ENCODE measurements around the gene RBM33.
"Not testable (repeated sequence)": the region's sequence is repeated elsewhere in the genome, so short reads cannot be mapped to it uniquely, and the experiment has no call there.

Gene RBM33

DNA sequence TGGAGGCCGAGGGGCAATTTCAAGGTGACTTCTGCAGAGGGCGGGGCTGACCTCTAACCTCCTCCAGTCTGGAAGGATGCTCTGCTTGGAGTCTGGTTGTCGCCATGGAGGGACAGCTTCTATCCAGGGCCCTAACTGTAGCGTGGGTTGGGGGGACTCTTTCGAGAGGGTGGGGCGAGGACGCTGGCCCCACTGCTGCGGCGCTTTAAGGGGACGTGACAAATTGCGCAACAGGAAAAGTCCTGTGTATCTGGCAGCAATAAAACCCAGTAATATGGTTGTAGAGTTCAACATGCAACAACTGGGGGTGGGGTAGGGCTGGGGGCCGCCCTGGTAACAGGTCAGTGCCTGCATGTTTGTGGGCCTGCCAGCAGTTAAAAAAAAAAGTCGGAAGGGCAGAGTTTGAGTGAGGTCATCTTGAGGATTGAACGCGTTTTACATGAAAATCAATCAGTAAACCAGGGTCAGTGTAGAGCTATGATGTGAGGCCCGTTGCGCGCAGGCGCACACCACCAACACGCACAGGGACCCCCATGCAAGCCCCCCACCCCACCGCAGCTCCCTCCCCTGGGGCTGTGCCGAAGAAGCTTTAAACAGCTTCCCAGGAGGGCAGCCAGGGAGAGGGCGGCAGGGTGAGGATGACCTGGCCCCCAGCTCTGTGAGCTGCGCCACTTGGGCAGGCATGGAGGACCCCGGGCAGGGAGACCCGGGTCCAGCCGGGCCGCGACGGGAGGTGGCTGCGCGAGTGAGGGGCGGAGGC lies 163.5 kb downstream of the RBM33 start:
- no peak for DNase-seq (ENCODE audit: low read depth, low spot score)

DNA sequence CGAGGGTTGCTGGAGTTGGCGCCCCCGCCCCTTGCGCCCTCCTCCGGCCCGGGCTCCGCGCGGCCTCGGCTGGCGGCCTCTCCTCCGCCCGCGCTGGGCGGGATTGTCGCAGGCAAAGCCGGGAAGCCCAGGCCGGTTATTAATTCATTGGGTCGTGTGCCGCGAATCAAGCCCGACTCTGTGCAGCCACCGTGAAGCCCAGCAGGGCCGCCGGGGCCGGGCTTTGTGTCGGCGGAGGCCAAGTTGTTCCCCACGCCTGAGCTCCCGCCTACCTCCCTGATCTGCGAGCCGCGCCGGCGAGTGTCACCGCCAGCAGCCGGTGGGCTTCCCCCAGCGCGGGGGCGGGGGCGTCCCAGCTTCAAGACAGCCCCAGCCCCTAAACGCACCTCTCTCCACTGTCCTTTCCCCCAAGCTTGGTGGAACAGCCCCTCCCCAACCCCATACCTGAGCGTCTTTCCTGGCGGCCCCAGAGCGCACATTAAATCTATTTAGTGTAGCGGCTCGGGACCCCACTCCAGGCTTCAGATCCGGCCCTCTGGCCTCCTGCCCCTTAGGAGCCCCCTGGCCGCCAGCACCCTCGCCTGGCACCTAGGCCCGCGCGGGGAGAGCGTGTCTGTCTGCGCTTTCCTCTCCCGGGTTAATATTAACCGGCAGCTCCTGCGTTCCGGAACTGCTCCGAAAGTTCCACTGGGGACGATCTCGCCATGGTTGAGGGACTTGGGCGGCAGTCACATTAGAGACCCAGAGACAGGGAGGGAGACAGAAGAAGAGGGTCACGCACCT lies 164.3 kb downstream of the RBM33 start:
- DNase-seq (ENCODE audit: low read depth, low spot score): no peak

DNA sequence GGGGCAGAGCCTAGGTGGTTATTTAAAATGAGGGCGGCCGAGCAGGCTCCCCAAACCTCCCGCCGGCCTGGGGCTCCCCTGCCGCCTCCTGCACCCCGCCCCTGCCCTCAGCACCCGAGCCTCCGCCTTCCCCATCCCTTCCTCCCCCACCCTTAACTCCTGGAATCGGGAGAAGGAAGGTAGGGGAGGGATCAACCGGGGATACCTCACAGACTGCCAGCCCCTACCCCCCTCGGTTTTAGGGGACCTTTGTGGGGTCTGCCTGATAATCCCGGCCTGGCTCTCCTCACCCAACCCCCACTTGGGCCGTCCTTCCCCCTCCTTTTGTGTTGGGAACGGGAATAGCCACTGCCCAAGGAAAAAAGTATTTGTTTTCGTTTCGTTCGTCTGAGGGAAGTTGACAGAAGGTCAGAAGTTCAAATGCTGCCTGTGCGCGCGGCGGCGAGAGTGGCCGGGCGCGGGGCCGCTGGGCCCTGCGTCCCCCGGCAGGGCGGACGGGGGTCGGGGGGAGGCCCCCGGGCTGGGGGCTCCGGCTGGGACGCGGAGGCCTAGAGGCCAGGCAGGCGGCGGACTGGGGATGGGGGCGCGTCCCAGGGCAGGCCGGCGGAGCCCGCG lies 165.0 kb downstream of the RBM33 start:
- DNase-seq (ENCODE audit: low read depth, low spot score): no peak

DNA sequence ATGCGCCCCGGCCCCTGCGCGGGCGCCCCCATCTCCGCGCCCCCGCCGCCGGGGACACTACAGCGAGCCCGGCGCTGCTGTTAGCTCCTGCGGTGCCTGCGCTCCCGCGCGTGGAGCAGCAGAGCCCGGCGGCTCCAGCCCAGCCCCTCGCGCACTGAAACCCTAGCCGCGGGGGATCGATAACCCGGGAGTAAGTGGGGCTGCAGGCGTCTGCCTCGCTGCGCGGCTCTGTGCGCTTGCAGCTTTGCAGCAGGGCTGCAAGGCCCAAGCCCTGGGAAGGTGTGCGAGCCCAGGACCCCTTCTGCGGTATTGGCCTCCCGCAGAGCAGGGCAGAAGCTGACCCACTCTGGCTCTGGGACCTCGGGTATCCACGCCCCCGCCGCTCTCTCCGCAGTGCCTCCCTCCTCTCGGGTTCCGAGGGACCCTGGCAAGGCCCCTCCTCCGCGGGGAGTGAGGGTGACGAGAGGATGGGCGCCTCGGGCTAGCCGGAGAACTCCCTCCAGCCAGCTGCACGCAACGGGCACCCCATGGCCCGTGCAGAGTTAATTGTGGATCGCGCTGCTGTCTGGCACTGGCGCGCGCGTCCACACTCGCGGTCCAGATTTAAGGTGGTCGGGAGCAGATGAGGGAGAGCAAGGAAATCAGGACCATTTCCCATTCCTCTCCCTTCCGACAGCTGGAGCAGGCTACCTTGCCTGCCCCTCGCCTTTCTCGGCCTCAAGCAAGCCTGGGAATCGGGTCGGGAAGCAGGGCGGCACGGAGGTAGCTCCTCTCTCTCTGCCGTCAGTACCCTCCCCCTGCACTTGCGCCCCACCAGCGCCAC lies 165.7 kb downstream of the RBM33 start:
- DNase-seq (ENCODE audit: low read depth, low spot score): no peak

DNA sequence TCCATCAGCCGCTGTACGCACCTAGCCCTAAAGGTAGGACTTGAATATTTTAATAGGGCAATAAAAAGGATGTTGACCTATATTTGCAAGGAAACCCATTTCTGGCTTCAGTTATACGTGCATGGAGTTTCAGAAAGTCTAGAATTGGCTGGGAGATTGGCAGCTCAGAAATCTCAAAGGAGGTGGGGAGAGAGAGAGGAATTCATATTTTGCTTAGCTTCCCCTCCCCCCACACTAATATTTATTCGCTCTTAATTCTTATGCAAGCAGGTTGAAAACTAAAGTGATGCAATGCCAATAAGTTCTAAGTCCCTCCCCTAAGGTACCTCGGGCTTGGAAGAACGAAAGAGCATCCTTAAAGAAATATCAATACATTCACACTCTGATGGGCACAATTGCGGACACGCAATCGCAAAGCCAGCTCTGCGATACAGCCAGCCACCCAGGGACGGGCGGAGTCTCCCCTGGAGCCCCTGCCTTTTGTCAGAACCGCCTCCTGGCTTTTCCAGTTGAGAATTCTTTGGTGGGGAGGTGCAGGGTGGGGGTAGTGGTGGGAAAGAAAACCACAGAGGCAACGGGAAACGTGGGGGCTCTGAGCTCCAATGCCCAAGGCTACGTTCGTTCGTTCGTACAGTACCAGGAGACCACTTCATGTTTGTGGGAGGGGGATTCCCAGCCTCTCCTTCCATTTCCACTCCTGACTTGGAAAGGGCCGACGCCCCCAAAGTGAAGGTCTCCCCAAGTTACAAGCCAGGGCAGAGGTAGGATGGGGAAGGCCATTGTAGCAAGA lies 166.5 kb downstream of the RBM33 start:
- DNase-seq (ENCODE audit: low read depth, low spot score): no peak

DNA sequence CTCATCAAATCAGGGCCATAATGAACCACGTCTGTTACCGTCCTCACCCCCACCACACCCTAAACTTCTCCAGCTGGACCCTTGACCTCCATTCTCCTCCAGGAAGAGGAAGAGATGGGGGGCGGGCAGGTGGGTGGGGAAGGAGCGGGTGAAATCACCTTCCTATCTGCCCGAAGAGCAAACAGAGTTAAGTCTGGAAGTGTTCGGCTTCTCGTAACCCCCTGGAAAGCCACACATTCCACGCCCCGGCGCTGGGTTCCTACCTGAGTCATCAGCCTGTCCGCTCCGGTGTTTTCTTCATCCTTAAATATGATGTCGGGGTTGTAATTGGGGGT lies 167.1 kb downstream of the RBM33 start:
- DNase-seq (ENCODE audit: low read depth, low spot score): no peak

DNA sequence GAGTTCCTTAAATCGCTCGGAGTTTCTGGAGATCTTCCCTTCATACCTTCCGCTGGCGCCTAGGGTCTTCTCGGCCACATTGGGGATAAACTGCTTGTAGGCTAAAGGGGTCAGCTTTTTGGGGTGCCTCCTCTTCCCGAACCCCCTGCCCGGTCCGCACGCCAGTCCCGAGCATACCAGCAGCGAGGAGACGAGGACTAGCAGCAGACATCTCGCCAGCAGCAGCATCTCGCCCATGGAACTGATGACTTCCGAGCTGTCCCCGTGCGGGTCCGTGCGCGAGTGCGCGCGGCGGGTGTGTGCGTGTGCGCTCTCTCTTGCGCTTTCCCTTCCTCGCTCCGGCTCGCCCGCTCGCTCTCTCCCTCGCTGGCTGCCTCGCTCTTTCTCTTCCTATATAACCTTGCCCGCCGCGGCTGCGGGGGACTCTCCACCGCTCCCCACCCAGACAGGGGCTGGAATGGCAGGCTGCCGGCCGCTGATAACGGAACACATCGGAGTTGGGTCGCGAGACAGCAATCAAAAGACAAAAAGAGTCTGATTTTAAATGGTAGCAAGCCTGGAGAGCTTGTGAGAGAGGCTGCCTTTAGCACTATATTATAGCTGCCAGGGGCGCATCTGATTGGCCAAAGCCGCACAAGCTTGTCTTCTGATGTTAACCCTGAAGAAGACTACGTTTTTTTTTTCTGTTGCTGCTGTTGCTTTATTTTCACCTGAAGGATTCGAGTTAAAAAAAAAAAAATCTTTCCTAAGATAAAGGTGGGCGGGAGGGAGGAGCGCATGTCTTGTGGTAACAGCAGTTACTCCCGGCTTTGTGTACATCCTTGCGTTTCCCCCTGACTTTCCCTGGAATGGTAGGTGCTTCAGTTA lies 167.7 kb downstream of the RBM33 start, which contains the start of gene SHH:
Gene SHH (minus strand): TSS at position 569 of the 867 bp plus-strand sequence. CDS start 341 bp downstream, at position 228.
- DNase-seq (ENCODE audit: low read depth, low spot score): no peak

DNA sequence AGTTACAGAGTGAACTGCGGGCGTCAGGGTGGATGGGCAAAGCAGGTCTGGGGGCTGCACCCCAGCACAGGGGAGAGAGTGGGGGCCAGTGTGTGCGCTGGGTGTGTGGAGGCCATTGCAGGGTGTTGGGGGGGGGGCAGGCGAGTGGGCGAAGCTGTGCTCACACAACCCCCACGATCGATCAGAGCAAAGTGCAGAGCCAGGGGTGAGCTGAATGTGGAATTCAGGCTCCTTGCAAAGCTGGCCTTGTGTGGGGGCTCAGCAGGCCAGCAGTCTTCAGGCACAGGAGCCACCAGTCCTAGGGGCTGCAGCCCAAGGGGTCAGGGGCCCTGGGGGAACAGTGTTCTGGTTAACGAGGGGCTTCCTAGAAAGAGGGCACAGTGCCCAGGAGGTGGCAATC lies 168.7 kb downstream of the RBM33 start:
- no peak for DNase-seq (ENCODE audit: low read depth, low spot score)

DNA sequence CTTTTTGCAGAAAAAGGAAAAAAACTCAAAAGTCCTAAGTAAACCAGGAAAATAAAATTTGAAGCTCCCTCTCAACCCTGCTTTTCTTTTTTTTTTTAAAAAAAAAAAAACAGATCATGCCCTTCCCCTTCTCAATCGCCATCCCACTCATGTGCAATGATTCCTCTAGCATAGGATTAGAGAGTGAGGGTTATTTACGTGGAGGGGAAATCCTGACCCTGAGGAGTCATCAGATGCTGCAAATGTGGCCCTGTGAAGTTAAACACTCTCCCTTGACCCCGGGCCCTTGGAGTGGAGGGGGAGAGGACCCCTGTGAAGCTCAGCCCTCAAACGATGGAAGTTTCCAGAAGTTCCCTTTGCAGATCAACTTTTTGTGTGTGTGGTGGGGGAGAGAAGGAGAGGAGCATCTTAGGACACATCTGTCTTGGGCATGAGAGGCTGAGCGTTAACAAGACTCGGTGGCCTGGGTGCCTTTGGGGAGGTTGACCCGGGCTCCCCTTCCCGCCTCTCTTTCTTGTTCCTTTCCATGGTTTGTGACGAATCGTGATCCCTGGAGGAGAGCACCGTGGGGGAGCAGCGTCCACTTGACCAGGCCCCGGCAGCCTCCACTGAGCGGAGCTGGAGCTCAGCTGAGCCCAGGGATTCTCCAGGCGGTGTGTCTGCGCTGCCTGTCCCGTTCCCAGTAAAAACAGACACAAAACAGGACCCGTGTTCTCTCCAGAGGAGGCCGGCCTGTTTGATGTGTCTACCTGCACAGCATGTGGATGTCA lies 169.3 kb downstream of the RBM33 start:
- no peak for DNase-seq (ENCODE audit: low read depth, low spot score)

DNA sequence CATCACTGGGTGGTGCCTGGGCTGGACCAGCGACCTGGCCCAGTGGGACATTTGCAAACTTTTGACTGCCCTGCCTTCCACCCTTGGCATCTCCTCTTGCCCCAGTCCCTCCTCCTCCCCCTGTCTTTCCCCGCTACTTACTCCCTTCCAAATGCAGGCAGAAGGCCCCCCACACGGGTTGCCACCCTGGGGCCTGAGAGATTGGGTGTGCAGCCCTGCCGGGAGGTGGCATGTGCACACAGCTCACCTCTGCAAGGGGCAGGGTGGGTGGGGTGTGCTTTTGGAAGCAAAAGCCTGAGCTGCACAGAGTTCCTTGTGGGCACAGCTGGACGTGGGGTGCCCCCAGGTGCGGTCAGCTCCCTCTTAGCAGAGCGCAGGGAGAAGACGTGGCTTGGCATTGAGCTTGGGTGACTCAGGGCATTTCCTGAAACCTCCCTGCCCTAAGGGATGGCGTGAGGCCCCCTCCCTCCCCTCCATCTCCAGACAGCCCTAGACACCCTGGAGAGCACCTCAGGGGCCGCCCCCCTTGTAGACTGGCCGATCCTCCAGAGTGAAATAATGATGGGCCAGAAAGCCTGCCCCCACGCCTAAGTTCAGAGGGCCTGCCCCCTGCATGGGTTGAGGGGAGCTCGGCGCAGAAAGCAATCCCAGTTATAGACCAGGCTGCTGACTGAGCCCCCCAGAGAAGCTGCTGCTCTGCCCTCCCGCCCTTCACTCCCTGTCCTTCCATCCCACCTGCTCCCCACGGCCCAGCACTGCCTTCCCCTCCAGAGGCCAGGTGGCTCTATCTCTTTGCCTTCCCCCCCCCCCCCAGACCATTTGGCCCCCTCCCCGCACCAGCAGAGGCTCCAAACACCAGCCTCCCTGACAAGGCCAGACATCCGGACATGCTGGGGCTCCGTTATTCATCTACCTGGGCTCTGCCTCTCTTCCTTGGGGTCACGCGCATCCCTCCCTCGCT lies 170.1 kb downstream of the RBM33 start:
- no peak for DNase-seq (ENCODE audit: low read depth, low spot score)

DNA sequence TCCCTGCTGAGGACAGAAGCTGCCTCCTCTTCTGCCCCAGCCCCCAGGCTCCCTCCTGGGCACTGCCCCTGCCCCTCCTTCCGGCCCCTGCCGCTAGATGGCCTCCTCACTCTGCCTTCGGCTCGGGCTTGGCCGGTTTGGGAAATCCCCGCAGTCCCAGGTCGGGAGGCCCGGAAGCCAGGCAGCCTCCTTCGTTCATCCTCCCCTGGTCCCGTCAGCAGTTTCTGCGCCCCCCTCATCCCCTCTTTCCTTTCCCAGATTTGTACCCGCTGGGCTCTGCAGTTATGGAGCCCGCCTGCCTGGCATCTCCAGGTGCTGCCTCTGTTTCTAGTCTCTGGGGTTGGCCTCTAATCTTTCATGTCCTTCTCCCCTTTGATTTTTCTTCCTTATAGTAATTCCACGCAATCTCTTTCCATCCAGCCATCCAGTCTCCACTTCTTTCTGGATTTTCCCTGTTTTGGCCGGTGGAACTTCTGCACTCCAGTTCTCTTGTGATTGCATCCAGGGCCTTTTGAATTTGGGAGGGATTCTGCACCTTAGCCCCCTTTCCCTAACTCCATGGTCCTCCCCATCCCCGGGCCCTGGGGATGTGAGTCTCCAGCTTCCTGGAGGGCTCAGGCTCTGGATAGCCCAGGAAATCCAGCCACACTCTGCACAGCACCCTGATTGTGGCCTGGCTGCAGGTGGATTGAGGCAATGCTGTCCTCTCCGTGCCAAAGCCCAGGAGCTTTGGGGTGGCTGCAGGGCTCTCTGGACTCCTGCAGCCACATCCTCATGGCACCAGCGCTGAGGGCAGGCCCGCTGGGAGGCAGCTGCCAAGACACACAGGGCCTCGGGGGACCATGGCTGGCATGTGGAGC lies 171.1 kb downstream of the RBM33 start:
- DNase-seq (ENCODE audit: low read depth, low spot score): no peak

DNA sequence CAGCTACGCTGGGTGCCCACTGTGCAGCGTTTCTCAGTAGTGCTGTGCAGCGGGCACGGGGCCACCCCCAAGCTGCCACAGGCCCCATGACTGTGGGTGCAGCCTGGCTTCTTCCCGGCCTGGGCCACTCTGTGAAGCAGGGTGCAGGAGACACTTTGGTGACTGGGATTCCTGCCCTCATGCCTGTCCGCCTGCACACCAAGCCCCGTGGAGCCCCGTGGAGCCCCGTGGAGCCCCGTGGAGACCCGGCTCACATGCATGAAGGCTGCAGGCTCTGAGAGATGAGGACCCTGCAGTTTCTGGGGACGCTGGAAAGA lies 171.7 kb downstream of the RBM33 start:
- DNase-seq (ENCODE audit: low read depth, low spot score): no peak

DNA sequence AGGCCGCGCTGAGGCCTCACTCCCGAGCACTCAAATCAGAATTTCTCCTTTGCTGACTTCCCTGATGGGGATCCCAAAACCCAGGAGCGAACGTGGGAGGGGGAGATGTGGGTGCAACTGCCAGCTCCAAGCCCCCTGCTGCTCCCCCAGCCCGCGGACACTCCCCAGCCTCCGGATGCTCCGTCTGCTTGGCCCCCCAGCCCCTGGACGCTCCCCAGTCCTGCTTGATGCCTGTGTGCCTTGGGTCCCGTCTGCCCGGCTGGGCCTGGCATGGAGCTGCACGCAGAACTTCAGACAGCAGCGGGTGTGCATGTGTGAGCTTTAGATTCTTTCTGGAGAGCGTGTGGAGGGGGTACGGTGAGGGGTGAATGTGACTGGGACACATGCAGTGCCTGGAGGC lies 172.5 kb downstream of the RBM33 start:
- DNase-seq (ENCODE audit: low read depth, low spot score): no peak

DNA sequence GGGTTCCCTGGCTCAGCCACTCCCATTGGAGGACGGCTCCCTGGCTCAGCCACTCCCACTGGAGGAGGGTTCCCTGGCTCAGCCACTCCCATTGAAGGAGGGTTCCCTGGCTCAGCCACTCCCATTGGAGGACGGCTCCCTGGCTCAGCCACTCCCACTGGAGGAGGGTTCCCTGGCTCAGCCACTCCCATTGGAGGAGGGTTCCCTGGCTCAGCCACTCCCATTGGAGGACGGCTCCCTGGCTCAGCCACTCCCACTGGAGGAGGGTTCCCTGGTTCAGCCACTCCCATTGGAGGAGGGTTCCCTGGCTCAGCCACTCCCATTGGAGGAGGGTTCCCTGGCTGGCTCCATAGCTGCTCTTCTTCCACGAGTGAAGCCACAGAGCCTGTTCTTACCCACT lies 173.1 kb downstream of the RBM33 start:
- not testable (repeated sequence) for DNase-seq (ENCODE audit: low read depth, low spot score)

DNA sequence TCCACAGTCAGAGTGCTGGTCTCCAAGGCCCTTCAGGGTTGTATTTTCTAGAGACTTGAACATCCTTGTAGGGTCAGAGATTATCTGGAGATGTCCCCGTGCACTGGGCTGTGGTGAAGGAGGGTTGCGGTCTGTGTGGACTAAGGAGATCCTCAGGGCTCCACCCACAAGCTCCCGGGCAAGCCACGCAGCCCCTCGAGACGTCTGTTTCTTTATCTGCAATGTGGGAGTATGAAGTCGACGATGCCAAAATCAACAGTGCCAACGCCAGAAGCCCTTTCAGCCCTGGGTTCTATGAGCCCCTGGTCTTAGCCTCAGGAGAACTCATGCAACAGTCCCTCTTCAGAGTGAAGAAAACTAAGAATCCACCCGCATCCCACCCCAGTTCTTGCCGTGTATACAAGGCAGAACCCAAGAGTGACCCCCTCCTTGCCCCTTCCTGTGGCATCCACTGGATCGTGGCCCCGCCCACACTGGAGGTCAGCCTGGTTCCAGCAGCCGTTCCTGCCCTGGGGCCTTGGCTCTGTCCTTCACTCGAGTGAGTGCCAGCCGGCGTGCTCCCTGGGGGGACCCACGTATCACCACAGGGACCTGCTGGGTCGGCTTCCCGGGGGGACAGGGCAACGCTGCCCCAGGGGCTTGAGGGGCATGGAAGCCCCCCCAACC lies 173.8 kb downstream of the RBM33 start:
- DNase-seq (ENCODE audit: low read depth, low spot score): no peak

DNA sequence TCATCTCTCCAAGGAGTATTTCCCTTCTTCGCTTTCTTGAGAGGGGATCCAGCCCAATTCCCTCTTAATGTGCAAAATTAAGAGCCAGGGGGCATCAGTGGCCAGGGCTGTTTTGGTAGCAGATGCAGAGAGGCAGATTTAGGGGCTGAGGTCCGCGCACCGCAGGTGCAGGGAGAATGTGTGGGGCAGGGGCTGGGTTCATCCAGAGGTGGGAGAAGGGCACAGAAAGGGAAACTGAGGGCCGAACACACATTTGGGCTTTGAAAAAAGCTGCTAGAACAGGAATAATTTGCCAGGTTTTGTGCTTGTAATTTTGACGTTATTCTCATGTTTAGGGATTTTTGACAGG lies 174.3 kb downstream of the RBM33 start:
- DNase-seq (ENCODE audit: low read depth, low spot score): no peak

DNA sequence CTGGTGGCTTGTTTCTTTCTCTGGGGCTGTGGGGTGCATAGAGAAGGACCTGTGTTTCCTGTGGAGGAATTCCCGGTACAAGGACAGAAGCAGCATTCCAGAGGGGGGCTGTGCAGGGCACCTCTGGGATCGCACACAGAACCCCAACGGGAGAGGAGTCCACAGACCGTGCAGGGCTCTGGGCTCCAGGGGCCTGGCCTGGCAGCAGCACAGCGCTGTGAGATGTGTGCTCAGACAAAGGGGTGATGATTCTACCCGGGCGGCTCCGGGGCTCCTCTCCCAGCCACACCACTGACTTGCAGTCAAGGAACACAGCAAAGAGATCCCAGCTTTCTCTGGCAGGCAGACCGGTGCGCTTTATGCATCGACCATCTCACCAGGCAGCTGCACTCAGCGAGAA lies 174.7 kb downstream of the RBM33 start:
- DNase-seq (ENCODE audit: low read depth, low spot score): no peak

Data from activated CD4-positive, CD25-positive, alpha-beta regulatory T cell treated with anti-CD3 and anti-CD28 coated beads, Interleukin-2, amount 50 U/mL, for 16 hours (primary cell).